Muscle layer of duodenum (tissue), 2 donors: ENCODE results near the gene SLC16A11.

Source experiments
- H3K27ac ChIP-seq: one replicate; pipeline ENCODE4 v1.7.0; 2013; ENCODE audit warnings: mild to moderate bottlenecking, low read length
- H3K27me3 ChIP-seq: one replicate; pipeline ENCODE4 v1.7.0; 2013; ENCODE audit warnings: low read depth, mild to moderate bottlenecking, control low read depth, low read length
- H3K36me3 ChIP-seq, 2 donors: one replicate each; pipeline ENCODE4 v1.7.0; 2013; ENCODE audit warnings: low read length in 2 of 2, control low read depth in 1 of 2, mild to moderate bottlenecking in 1 of 2; ENCODE audit not compliant: insufficient read depth in 2 of 2, control insufficient read depth in 1 of 2
- H3K4me1 ChIP-seq, 2 donors: one replicate each; pipeline ENCODE4 v1.7.0; 2013; ENCODE audit warnings: low read length in 2 of 2, mild to moderate bottlenecking in 2 of 2, control low read depth in 1 of 2, moderate library complexity in 1 of 2; ENCODE audit not compliant: insufficient read depth in 2 of 2, control insufficient read depth in 1 of 2
- H3K4me3 ChIP-seq, 2 donors: one replicate each; pipeline ENCODE4 v1.7.0; 2013; ENCODE audit warnings: low read length in 2 of 2, low read depth in 1 of 2, mild to moderate bottlenecking in 1 of 2
- H3K9me3 ChIP-seq, 2 donors: one replicate each; pipeline ENCODE4 v1.7.0; 2013; ENCODE audit warnings: low read length in 2 of 2, control low read depth in 1 of 2, mild to moderate bottlenecking in 1 of 2; ENCODE audit not compliant: control insufficient read depth in 1 of 2
- donor health status: healthy.

Gene SLC16A11

GRCh38 chr17:7077911-7078546 lies 34.1 kb upstream of the SLC16A11 start:
- no peaks in the 10 kb centered on the region for H3K36me3 ChIP-seq
- no peak overlapping the region for H3K4me3 ChIP-seq
- no peak overlapping the region for H3K27ac ChIP-seq
- no peaks in the 10 kb centered on the region for H3K27me3 ChIP-seq
- H3K9me3 ChIP-seq = no peaks in the 10 kb centered on the region
- no peaks in the 10 kb centered on the region for H3K4me1 ChIP-seq

GRCh38 chr17:7074931-7075330 lies 31.0 kb upstream of the SLC16A11 start:
- H3K4me3 ChIP-seq = no peak overlapping the region
- no peaks in the 10 kb centered on the region for H3K27me3 ChIP-seq
- no peaks in the 10 kb centered on the region for H3K36me3 ChIP-seq
- H3K27ac ChIP-seq = no peak overlapping the region
- H3K9me3 ChIP-seq = no peaks in the 10 kb centered on the region
- no peaks in the 10 kb centered on the region for H3K4me1 ChIP-seq

- H3K27me3 ChIP-seq = no peaks in the 10 kb centered on the region
- H3K36me3 ChIP-seq = no peaks in the 10 kb centered on the region
- no peaks in the 10 kb centered on the region for H3K4me1 ChIP-seq
- peaks cover 0 to 6% of the 10 kb centered on the region in 2 donors for H3K9me3 ChIP-seq
- H3K27ac ChIP-seq = no peak overlapping the region
- H3K4me3 ChIP-seq = no peak overlapping the region
Observed at GRCh38 chr17:7072406-7072805, 28.5 kb upstream of the SLC16A11 start.

- no peaks in the 10 kb centered on the region for H3K4me1 ChIP-seq
- H3K27ac ChIP-seq = no peak overlapping the region
- no peaks in the 10 kb centered on the region for H3K36me3 ChIP-seq
- H3K4me3 ChIP-seq = no peak overlapping the region
- no peaks in the 10 kb centered on the region for H3K27me3 ChIP-seq
- peaks cover 0 to 6% of the 10 kb centered on the region in 2 donors for H3K9me3 ChIP-seq
Observed at GRCh38 chr17:7070712-7071111, 26.8 kb upstream of the SLC16A11 start.

- Histone ChIP-seq H3K27ac (no peak overlapping the region), H3K36me3 (no peaks in the 10 kb centered on the region), H3K27me3 (no peaks in the 10 kb centered on the region), H3K4me1 (no peaks in the 10 kb centered on the region), H3K4me3 (peak overlapping the region in 1 of 2 donors; percentile 29), H3K9me3 (peaks cover 0 to 6% of the 10 kb centered on the region in 2 donors)
Observed at GRCh38 chr17:7068268-7068667, 24.4 kb upstream of the SLC16A11 start.

- Histone ChIP-seq H3K9me3 (peaks cover 0 to 6% of the 10 kb centered on the region in 2 donors), H3K36me3 (no peaks in the 10 kb centered on the region), H3K27me3 (no peaks in the 10 kb centered on the region), H3K4me1 (no peaks in the 10 kb centered on the region), H3K4me3 (no peak overlapping the region), H3K27ac (no peak overlapping the region)
Observed at GRCh38 chr17:7067198-7067597, 23.3 kb upstream of the SLC16A11 start.

- no peaks in the 10 kb centered on the region for H3K4me1 ChIP-seq
Observed at GRCh38 chr17:7064261-7064660, 20.4 kb upstream of the SLC16A11 start.

GRCh38 chr17:7063518-7064094 lies 19.7 kb upstream of the SLC16A11 start:
- Histone ChIP-seq H3K36me3 (no peaks in the 10 kb centered on the region), H3K27ac (no peak overlapping the region), H3K4me1 (no peaks in the 10 kb centered on the region), H3K27me3 (no peaks in the 10 kb centered on the region), H3K4me3 (no peak overlapping the region), H3K9me3 (peaks cover 0 to 6% of the 10 kb centered on the region in 2 donors)

More at GRCh38 chr17:7064261-7064660, 20.4 kb upstream of the SLC16A11 start:
- H3K4me3 ChIP-seq = no peak overlapping the region
- H3K9me3 ChIP-seq = peaks cover 0 to 6% of the 10 kb centered on the region in 2 donors
- no peak overlapping the region for H3K27ac ChIP-seq
- no peaks in the 10 kb centered on the region for H3K36me3 ChIP-seq
- no peaks in the 10 kb centered on the region for H3K27me3 ChIP-seq

GRCh38 chr17:7060165-7060891 lies 16.4 kb upstream of the SLC16A11 start:
- Histone ChIP-seq H3K4me3 (no peak overlapping the region), H3K27ac (no peak overlapping the region), H3K4me1 (no peaks in the 10 kb centered on the region), H3K36me3 (no peaks in the 10 kb centered on the region), H3K27me3 (no peaks in the 10 kb centered on the region), H3K9me3 (no peaks in the 10 kb centered on the region)

GRCh38 chr17:7058831-7059447 lies 15.0 kb upstream of the SLC16A11 start:
- Histone ChIP-seq H3K27me3 (no peaks in the 10 kb centered on the region), H3K36me3 (no peaks in the 10 kb centered on the region), H3K4me1 (no peaks in the 10 kb centered on the region), H3K27ac (no peak overlapping the region), H3K4me3 (no peak overlapping the region), H3K9me3 (no peaks in the 10 kb centered on the region)

- Histone ChIP-seq H3K4me1 (no peaks in the 10 kb centered on the region), H3K27me3 (no peaks in the 10 kb centered on the region), H3K9me3 (no peaks in the 10 kb centered on the region), H3K36me3 (no peaks in the 10 kb centered on the region), H3K27ac (no peak overlapping the region), H3K4me3 (no peak overlapping the region)
Observed at GRCh38 chr17:7056386-7056785, 12.5 kb upstream of the SLC16A11 start.
